ENCODE measurements around the gene MAPKAP1.
"Not testable (repeated sequence)": the region's sequence is repeated elsewhere in the genome, so short reads cannot be mapped to it uniquely, and the experiment has no call there.

The MAPKAP1 gene

DNA sequence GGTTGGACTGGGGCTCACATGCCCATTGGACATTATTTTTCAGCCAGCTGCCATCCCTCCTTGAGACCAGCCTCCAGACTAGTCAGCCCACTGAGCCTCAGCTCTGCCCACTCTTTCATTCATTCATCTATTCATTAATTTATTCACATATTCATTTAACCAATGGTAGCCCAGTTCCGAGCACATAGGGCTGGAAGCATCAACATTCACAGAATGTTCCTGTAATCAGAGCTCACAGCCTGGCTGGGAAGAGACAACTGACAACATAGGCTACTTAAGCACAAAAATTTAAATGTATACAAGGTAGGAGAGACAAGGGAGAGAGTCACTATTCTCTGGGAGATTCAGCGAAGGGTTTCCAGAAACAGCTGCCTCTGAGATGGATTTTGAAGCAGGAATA is 23.2 kb upstream of the MAPKAP1 start:
- DNase-seq: no peak

DNA sequence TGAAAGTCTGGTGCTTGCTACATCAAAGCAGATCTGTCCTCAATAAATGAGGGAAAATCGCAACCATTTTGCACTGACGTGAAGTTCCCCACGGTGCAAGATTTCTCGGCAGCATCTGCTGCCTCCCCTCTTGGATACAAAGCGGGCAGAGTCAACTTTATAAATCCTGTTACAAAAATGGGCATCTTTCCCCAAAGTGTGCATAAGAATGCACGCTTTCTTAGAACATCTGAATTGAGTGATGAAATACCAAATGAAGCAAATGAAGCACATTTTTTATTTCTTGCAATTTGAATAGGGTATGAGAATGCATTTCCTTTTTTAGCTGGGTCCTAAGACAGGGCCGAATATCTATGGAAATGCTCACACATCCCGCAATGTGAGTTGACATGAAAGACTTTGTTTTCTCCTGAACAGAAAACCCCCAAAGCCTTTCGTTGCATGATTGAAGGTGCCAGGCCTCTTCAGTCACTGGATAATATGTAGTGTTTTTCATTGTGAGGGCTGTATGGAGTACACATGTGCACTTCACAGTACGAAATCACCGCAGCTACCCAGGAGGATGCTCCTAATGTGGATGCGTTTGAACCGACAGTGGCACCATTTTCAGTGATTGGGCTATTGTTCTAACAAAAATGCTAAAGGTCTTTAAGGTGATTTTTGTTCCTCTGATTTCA is 19.6 kb upstream of the MAPKAP1 start:
- DNase-seq: no peak

DNA sequence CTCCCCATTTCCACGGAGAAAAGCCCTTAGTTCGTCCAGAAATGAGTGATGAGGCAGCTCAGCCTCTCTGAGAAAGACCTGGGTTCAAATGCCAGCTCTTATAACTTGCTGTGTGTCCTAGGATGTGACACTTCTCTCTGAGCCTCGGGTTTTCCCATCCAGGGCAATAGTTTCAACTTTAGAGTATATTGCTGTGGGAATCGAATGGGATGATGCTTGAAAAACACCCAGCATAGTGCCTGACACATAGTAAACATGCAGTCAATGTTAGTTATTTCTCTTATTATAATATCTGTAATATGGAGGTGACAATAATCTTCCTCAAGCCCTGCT is 430 bp upstream of the MAPKAP1 start:
- no peak for DNase-seq

- no peak for DNase-seq
Observed at GRCh38 chr9:125705893-125706292, 1.1 kb downstream of the MAPKAP1 start.

- no peak for DNase-seq
Observed at GRCh38 chr9:125703662-125704061, 3.3 kb downstream of the MAPKAP1 start.

DNA sequence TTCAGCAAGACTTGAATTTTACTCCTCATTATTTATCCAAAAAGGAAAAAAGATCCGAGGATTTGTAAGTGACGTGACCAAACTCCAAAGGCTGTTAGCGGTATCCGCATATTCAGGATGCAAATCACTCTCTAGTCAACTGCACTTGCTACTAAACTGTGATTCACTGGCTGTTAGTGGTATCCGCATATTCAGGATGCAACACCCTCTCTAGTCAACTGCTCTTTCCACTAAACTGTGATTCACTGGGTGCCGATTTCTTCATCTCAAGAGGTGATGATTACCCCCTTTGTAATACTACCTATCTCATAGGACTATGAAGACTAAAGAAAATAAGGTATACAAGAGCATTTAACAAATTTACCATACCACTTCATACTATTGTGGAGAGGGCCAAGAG is 5.7 kb downstream of the MAPKAP1 start:
- DNase-seq: no peak

DNA sequence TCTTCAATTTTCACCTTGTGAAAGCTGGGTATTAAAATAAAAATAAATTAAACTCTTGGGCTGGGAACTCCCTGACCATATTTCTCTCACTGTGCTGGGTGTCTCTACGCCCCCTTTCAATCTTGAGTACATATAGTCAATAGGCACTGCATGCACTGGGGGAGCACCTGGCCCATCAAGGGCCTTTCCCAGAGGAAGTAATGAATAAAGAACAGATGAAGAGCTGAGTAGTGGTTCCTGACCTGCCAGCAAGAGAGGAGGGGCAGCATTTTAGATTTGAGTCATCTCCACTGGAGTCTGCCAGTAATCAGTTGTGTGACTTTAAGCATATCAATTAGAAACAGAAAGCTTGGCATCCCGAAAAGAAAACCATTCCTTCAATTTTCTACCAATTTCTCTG is 6.2 kb downstream of the MAPKAP1 start:
- no peak for DNase-seq

- no peak for DNase-seq
Observed at GRCh38 chr9:125699870-125700269, 7.1 kb downstream of the MAPKAP1 start.

DNA sequence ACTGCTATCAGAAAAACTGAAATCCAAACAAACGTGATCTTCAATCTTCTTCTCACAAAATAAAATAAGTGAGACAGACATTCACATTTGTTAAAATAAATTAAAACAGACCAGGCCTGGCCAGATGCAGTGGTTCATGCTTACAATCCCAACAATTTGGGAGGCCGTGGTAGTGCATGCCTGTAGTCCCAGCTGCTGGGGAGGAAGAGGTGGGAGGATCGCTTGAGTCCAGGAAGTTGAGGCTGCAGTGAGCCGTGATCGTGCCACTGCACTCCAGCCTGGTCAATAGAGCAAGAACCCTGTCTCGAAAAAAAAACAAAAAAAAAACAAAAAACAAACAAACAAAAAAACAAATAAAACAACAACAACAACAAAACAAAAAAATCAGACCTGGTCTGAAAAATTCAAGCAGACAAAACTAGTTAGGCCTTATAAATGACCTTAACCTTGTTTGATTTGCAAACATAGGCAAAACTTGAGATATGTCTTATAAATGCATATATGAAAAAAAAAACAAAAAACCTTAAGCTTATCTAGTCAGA is 10.8 kb downstream of the MAPKAP1 start:
- DNase-seq: no peak

DNA sequence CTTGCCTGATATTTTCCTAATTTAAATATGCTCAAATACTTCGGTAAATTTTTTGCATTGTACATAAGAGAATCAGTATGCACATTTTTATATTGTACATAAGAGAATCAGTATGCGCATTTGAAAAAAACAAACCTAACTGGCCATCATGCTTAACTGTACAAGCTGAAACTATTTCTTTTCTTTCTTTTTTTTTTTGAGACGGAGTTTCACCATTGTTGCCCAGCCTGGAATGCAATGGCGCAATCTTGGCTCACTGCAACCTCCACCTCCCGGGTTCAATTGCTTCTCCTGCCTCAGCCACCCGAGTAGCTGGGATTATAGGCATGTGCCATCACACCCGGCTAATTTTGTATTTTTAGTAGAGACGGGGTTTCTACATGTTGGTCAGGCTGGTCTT is 11.5 kb downstream of the MAPKAP1 start:
- not testable (repeated sequence) for DNase-seq

DNA sequence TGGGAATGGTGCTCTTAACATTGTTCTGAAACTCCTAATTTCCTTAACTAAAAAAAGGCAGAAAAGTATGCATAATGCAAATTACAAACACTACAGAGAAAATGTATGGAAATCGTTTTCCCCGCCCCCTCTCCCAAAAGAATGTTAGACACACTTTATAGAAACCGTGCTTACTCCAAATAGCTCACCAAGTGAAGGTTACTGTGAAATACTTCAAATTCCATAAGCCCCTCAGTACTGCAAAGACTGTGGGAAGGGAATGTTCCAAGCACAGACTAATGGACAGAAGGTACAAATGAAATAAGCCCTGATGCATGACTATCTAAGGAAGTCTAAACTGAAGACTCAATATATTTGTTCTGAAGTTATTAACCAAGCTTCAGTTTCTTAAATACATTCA is 12.5 kb downstream of the MAPKAP1 start:
- no peak for DNase-seq

DNA sequence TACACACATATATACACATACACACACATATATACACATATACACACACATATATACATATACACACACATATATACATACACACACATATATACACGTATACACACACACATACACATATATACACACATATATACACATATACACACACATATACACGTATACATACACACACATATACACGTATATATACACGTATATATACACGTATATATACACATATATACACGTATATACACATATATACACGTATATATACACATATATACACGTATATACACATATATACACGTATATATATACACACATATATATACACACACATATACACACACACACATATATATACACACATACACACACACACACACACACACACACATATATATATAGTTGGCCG is 13.5 kb downstream of the MAPKAP1 start:
- DNase-seq: not testable (repeated sequence)

DNA sequence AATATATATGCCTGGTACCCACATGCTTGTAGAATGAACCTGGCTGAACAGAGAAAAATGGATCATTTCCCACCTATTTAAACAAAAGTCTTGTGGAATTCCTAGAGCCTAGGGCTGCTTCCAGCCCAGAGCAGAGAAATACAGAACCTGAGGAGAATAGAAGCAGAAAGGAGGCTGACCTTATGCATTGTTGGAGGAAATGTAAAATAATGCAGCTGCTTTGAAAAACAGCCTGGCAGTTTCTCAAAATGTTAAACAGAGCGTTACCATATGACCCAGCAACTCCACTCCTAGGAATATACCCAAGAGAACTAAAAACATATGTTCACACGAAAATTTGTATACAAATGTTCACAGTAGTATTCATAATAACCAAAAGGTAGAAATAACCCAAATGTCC is 15.1 kb downstream of the MAPKAP1 start:
- DNase-seq: no peak

DNA sequence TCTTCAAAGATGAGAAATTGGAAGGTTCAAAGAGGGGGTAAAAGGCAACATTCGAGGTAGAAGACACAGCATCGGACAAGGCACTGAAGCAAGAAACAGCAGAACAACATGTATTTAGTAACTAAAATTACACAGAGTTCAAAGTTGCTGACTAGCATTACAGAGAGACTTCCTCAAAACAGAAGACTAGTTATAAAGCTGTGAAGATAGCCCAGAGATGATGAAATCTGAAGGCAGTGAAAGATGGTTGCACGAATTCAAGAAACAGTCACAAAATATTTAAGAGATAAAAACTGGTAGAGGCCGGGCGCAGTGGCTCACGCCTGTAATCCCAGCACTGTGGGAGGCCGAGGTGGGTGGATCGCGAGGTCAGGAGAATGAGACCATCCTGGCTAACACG is 16.3 kb downstream of the MAPKAP1 start:
- DNase-seq: no peak

DNA sequence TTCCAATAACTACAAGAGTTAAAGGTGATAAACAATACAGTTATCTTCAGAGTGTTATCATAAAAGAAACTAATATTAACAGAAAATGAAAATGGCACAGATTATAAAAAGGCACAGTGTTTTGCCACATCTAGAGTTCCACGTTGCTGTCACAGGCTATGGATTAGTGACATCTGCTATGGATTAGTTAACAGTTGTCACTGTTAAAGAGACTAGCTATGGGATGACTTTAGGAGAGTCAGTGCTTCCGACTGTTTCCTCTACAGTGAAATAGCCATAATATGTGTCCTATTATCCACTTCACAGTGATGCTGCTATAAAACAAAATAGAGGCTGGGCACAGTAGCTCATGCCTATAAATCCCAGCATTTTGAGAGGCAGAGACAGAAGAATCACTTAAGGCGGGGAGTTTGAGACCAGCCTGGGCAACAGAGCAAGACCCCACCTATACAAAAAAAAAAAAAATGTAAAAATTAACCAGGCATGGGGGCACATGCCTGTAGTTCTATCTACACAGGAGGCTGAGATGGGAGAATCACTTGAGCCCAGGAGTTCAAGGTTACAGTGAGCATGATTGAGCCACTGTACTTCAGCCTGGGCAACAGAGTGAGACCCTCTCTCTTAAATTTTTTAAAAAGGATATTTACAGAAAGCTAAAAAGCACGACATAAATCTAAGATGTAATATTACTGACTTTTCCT is 19.7 kb downstream of the MAPKAP1 start:
- no peak for DNase-seq

GRCh38 chr9:125685167-125685566 is 21.8 kb downstream of the MAPKAP1 start:
- DNase-seq: no peak

GRCh38 chr9:125683486-125683885 is 23.5 kb downstream of the MAPKAP1 start:
- no peak for DNase-seq

DNA sequence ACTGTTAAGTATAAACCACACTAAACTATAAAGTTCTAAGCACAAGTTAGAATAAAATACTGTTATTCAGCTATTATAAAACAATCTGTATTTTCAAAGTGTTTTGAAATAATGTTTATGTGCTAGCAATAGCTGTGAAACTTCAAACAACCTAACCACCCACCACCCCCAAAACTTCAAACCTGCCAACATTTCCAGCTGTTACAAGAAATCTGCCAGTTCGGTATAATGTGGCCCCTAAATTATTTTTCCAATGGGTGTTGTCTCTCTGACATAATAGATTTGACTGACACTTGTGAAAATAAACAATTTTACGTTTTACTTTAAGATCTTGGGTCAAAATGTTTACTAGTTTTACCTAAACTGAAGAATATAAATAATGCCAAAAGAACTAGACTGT is 24.7 kb downstream of the MAPKAP1 start:
- no peak for DNase-seq

DNA sequence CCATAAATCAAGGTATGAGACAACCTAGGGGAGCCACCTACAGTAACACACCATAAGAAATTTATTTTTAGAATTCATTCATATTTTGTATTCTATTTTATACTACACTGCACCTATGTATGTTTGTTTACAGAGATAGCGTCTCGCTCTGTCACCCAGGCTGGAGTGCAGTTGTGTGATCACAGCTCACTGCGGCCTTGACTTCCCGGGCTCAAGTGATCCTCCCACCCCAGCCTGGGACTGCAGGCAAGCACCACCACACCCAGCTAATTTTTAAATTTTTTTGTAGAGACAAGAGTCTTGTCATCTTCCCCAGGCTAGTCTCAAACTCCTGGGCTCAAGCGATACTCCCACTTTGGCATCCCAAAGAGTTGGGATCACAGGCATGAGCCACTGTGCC is 25.4 kb downstream of the MAPKAP1 start:
- no peak for DNase-seq

- no peak for DNase-seq
Observed at GRCh38 chr9:125681086-125681622, 25.9 kb downstream of the MAPKAP1 start.

DNA sequence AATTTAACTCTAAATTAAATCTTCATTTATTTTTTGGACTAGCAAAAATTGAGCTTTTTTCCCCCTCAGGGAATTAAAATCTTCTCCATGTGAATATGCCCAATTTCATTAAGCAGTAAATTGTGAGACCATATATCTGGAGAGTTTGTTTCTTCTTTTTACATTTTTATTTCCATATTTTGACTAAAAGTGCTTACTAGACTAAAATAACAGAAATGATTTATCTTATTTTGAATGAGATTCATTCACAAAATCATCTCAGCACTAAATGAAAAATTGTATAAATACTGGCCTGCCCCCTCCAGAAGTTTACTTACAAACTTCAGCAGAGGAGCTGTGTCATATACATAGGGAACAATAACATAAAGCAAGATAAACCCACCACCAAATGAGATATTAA is 26.6 kb downstream of the MAPKAP1 start:
- no peak for DNase-seq

GRCh38 chr9:125679597-125680189 is 27.3 kb downstream of the MAPKAP1 start:
- DNase-seq: no peak

DNA sequence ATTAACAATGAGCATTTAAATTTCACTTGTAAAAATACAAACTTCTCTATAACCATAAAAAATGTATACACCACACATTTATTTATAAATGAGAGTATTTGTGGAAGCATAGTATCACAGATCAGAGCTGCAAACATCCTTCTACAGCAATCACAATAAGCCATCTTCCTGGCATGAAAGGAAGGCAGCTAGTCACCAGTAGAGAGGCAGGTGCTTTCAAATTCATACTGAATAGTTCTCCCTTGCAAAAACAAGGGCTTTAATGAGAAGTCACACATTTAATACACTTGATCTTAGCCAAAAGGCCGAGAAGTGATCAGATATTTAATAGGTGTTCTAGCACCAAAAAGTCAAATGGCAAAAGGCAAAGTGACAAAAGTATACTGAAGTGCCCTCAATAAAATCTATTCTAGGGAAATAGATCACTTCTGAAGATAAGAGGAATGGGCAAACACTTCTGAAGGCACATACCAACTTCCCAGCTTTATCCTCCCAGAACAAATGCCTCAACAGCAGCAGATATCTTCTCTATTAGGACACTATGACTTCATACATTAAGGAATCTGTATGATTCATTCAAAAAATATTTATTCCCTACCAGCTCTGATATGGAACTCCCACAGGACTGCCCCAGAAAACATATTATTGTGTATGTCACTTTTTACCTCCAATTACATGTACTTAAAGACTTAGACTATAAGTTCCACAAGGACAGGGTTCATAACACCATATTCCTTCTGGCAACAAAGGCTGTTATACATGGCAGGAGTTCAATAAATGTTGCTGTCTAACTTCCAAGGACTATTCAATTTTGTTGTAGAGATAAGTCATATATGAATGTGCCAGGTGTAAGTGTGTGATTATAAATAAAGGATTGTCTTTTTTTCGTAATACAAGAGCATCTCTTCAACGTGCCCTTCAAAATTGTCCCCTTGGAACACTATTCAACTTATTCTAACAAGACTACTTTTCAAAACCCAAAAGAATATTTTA is 31.7 kb downstream of the MAPKAP1 start:
- no peak for DNase-seq
